Mesenchymal stem cell (in vitro differentiated cells and primary cell): ENCODE data around the gene HBD.
"Not testable (repeated sequence)": the region's sequence is repeated elsewhere in the genome, so short reads cannot be mapped to it uniquely, and the experiment has no call there.

ENCODE experiments used
- DNase-seq: peaks from one replicate; pipeline ENCODE4 v3.0.0-alpha.2; 2013
- H2AFZ ChIP-seq: one replicate; pipeline ENCODE4 v1.6.1; 2013; ENCODE audit warnings: low read depth, mild to moderate bottlenecking, control low read depth, inconsistent platforms, low read length, moderate library complexity
- H2AK5ac ChIP-seq: 2 replicates; pipeline ENCODE4 v1.6.1; 2013; ENCODE audit warnings: low read length, moderate library complexity, mild to moderate bottlenecking, inconsistent platforms; ENCODE audit not compliant: severe bottlenecking
- H2BK120ac ChIP-seq: one replicate; pipeline ENCODE4 v1.6.1; 2013; ENCODE audit warnings: low read depth, mild to moderate bottlenecking, inconsistent platforms, low read length, moderate library complexity
- H2BK12ac ChIP-seq, 2 experiments: one replicate each; pipeline ENCODE4 v1.6.1; 2013; ENCODE audit warnings: inconsistent platforms in 2 of 2, low read length in 2 of 2, mild to moderate bottlenecking in 2 of 2, moderate library complexity in 2 of 2, control low read depth in 1 of 2
- H2BK15ac ChIP-seq: one replicate; pipeline ENCODE4 v1.6.1; 2013; ENCODE audit warnings: mild to moderate bottlenecking, low read depth, inconsistent platforms; ENCODE audit not compliant: poor library complexity, severe bottlenecking
- H2BK5ac ChIP-seq: 2 replicates; pipeline ENCODE4 v1.6.1; 2013; ENCODE audit warnings: low read depth, mild to moderate bottlenecking, low read length, control low read depth, inconsistent platforms; ENCODE audit not compliant: poor library complexity, severe bottlenecking
- H3K14ac ChIP-seq, 2 experiments: one replicate each; pipeline ENCODE4 v1.6.1; 2013; ENCODE audit warnings: inconsistent platforms in 2 of 2, low read length in 2 of 2, control low read depth in 1 of 2, mild to moderate bottlenecking in 1 of 2, moderate library complexity in 1 of 2
- H3K18ac ChIP-seq, 2 experiments: one replicate each; pipeline ENCODE4 v1.6.1; 2013; ENCODE audit warnings: inconsistent platforms in 2 of 2, low read length in 2 of 2, control low read depth in 1 of 2, low read depth in 1 of 2, mild to moderate bottlenecking in 1 of 2
- H3K23ac ChIP-seq, 2 experiments: one replicate each; pipeline ENCODE4 v1.6.1; 2013; ENCODE audit warnings: inconsistent platforms in 2 of 2, low read length in 2 of 2, mild to moderate bottlenecking in 2 of 2, moderate library complexity in 2 of 2, control low read depth in 1 of 2
- H3K27ac ChIP-seq: 2 replicates; pipeline ENCODE4 v1.5.1; 2013; ENCODE audit warnings: mild to moderate bottlenecking, moderate library complexity, low read length, control low read depth, inconsistent platforms; ENCODE audit not compliant: poor library complexity, severe bottlenecking
- H3K27me3 ChIP-seq, 2 experiments: 2 replicates each; pipeline versions ENCODE4 v1.6.1 to v1.7.0; 2013; ENCODE audit warnings: low read length in 2 of 2, mild to moderate bottlenecking in 2 of 2, moderate library complexity in 2 of 2, control low read depth in 1 of 2, inconsistent platforms in 1 of 2; ENCODE audit not compliant: control insufficient read depth in 1 of 2, insufficient read depth in 1 of 2
- H3K36me3 ChIP-seq, 2 experiments: 2 replicates each; pipeline versions ENCODE4 v1.6.1 to v1.7.0; 2013; ENCODE audit warnings: low read length in 2 of 2, control low read depth in 1 of 2, inconsistent platforms in 1 of 2, low read depth in 1 of 2, mild to moderate bottlenecking in 1 of 2; ENCODE audit not compliant: insufficient read depth in 2 of 2, control insufficient read depth in 1 of 2
- H3K4ac ChIP-seq, 2 experiments: one replicate each; pipeline ENCODE4 v1.6.1; 2013; ENCODE audit warnings: inconsistent platforms in 2 of 2, low read length in 2 of 2, mild to moderate bottlenecking in 2 of 2, moderate library complexity in 2 of 2, control low read depth in 1 of 2, low read depth in 1 of 2
- H3K4me1 ChIP-seq: 2 replicates; pipeline ENCODE4 v1.6.1; 2013; ENCODE audit warnings: low read depth, low read length, control low read depth; ENCODE audit not compliant: control insufficient read depth, insufficient read depth
- H3K4me2 ChIP-seq: 2 replicates; pipeline ENCODE4 v1.6.1; 2013; ENCODE audit warnings: low read length, mild to moderate bottlenecking, inconsistent platforms; ENCODE audit not compliant: poor library complexity, severe bottlenecking
- H3K4me3 ChIP-seq, 2 experiments: 2 replicates each; pipeline versions ENCODE4 v1.5.1 to v1.7.0; 2013; ENCODE audit warnings: low read length in 2 of 2, mild to moderate bottlenecking in 2 of 2, control low read depth in 1 of 2, low read depth in 1 of 2; ENCODE audit not compliant: insufficient read depth in 1 of 2
- H3K79me1 ChIP-seq: replicated peaks from 2 replicates; pipeline ENCODE4 v1.6.1; 2013; ENCODE audit warnings: mild to moderate bottlenecking, control low read depth, low read length, inconsistent platforms; ENCODE audit not compliant: poor library complexity, severe bottlenecking
- H3K9ac ChIP-seq: 2 replicates; pipeline ENCODE4 v1.7.0; 2013; ENCODE audit warnings: mild to moderate bottlenecking, low read length, moderate library complexity
- H3K9me3 ChIP-seq: 2 replicates; pipeline ENCODE4 v1.7.0; 2013; ENCODE audit warnings: mild to moderate bottlenecking, low read length; ENCODE audit not compliant: control insufficient read depth
- H4K8ac ChIP-seq: one replicate; pipeline ENCODE4 v1.6.1; 2013; ENCODE audit warnings: inconsistent platforms, mild to moderate bottlenecking, low read length, moderate library complexity
- H4K91ac ChIP-seq: one replicate; pipeline ENCODE4 v1.6.1; 2013; ENCODE audit warnings: mild to moderate bottlenecking, low read length, inconsistent platforms
- WGBS: methylation state at CpG from one replicate; pipeline ENCODE4 v1.1.7; 2013; ENCODE audit warnings: mixed read lengths; 5-methylcytosine and 5-hydroxymethylcytosine counted together

HBD gene

DNA sequence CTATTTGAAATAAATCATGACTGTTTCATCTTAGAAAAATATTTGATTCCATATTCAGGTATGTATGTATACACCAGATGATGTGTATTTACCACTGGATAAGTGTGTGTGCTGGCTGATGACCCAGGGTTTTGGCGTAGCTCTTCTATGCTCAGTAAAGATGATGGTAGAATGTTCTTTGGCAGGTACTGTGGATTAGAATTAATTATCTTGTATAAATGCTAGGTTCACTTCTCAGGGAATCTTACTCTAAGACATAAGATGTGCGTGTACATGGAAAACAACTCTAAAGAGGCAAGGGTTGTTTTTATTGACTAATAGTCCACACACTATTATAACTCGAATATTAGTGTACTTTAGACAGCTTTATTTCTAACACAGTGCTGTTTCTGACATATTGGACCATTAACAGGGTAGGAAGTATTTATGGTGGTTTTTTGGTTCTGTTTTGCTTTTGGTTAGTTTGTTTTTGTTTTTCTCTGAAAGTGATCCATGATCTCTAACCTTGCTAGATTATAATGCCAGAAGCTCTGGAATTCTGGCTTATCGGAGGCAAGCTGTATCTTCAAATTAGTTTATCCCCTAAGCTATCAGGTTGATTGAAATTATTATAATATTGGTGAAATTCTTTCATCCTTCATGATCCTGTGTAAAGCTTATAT, 16.4 kb upstream of the HBD start:
- Histone ChIP-seq H2AK5ac (no peak overlapping the region), H3K27me3 (peaks cover 0 to 2% of the 10 kb centered on the region in 2 experiments), H3K79me1 (no peaks in the 10 kb centered on the region), H3K36me3 (no peaks in the 10 kb centered on the region), H3K9ac (no peak overlapping the region), H3K4me3 (no peak overlapping the region), H4K91ac (no peak overlapping the region), H3K4me2 (no peak overlapping the region), H2AFZ (no peak overlapping the region), H2BK12ac (no peak overlapping the region), H3K27ac (no peak overlapping the region), H3K18ac (no peak overlapping the region), H2BK15ac (no peak overlapping the region), H3K9me3 (no peaks in the 10 kb centered on the region), H3K14ac (no peak overlapping the region), H2BK120ac (no peak overlapping the region), H2BK5ac (no peak overlapping the region), H3K4me1 (no peaks in the 10 kb centered on the region), H4K8ac (no peak overlapping the region), H3K4ac (no peak overlapping the region), H3K23ac (no peak overlapping the region)
- WGBS: 100% methylated on average over 1 of the region's 4 CpGs
- DNase-seq: no peak

DNA sequence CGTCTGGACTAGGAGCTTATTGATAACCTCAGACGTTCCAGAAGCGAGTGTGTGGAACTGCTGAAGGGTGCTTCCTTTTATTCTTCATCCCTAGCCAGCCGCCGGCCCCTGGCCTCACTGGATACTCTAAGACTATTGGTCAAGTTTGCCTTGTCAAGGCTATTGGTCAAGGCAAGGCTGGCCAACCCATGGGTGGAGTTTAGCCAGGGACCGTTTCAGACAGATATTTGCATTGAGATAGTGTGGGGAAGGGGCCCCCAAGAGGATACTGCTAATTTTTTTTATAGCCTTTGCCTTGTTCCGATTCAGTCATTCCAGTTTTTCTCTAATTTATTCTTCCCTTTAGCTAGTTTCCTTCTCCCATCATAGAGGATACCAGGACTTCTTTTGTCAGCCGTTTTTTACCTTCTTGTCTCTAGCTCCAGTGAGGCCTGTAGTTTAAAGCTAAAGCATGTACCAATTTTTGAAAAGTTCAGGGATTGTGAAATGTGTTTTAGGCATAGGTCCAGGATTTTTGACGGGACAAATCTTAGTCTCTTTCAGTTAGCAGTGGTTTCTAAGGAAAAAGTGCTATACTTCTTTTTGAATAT, 15.6 kb upstream of the HBD start, which contains the start of gene HBG1:
TSS of gene HBG1 (minus strand) at position 51 of the 590 bp plus-strand sequence. CDS start 53 bp downstream, outside the sequence.
- not testable (repeated sequence) for H3K4me1 ChIP-seq, H2BK15ac ChIP-seq, H3K36me3 ChIP-seq, H2BK5ac ChIP-seq, H3K79me1 ChIP-seq, H3K4me3 ChIP-seq, H3K4ac ChIP-seq, H3K9me3 ChIP-seq, H3K23ac ChIP-seq, H3K9ac ChIP-seq, H3K14ac ChIP-seq, H2BK12ac ChIP-seq, H2AK5ac ChIP-seq, H2BK120ac ChIP-seq, H2AFZ ChIP-seq, H4K91ac ChIP-seq, H3K4me2 ChIP-seq, DNase-seq, H3K18ac ChIP-seq, H4K8ac ChIP-seq, H3K27me3 ChIP-seq, H3K27ac ChIP-seq
- WGBS: 92% methylated on average over 2 of the region's 9 CpGs

DNA sequence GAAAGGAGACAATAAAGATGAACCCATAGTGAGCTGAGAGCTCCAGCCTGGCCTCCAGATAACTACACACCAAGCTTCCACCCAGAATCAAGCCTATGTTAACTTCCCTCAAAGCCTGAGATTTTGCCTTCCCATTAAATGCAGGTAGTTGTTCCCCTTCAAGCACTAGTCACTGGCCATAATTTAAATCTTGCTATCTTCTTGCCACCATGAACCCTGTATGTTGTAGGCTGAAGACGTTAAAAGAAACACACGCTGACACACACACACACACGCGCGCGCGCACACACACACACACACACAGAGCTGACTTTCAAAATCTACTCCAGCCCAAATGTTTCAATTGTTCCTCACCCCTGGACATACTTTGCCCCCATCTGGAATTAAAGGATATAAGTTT, 14.2 kb upstream of the HBD start:
- not testable (repeated sequence) for H3K4ac ChIP-seq, H3K18ac ChIP-seq, H3K27me3 ChIP-seq, DNase-seq, H3K4me3 ChIP-seq, H4K8ac ChIP-seq, H2AFZ ChIP-seq, H3K23ac ChIP-seq, H2BK5ac ChIP-seq, H2BK120ac ChIP-seq, H3K9ac ChIP-seq, H2BK12ac ChIP-seq, H2AK5ac ChIP-seq, H3K27ac ChIP-seq, H3K4me1 ChIP-seq, H3K4me2 ChIP-seq, H3K36me3 ChIP-seq, H3K9me3 ChIP-seq, H3K79me1 ChIP-seq, H3K14ac ChIP-seq, H4K91ac ChIP-seq, H2BK15ac ChIP-seq
- WGBS: no CpG with 5 or more reads among the region's 7 CpGs

DNA sequence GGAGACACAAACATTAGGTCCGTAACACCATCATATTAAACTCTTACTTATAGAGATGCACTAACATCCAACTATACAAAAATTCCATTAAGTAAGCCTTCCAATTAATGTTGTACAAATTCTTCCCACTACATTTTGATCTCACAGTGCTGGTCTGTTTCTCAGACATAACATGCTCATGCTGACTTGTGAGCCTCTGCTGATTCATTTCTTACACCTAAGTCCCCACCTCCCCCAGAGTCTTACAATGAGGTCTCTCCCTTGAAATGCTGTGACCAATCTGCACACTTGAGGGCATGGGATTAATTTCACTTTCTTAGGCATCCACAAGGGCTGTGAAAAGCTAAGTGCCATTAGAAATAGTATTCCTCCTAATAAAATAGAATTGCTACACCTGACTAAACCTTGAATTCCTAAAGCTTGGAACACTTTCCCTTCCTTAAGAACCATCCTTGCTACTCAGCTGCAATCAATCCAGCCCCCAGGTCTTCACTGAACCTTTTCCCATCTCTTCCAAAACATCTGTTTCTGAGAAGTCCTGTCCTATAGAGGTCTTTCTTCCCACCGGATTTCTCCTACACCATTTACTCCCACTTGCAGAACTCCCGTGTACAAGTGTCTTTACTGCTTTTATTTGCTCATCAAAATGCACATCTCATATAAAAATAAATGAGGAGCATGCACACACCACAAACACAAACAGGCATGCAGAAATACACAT, 13.3 kb upstream of the HBD start:
- no peak overlapping the region for H3K18ac ChIP-seq
- no peaks in the 10 kb centered on the region for H3K4me1 ChIP-seq
- H3K4me2 ChIP-seq: no peak overlapping the region
- H3K27me3 ChIP-seq: peaks cover 0 to under 1% of the 10 kb centered on the region in 2 experiments
- no peak overlapping the region for H3K4me3 ChIP-seq
- DNase-seq: no peak
- H3K27ac ChIP-seq: no peak overlapping the region
- no peak overlapping the region for H3K23ac ChIP-seq
- WGBS: 92% methylated on average over 3 of the region's 3 CpGs
- no peak overlapping the region for H2BK120ac ChIP-seq
- no peak overlapping the region for H3K14ac ChIP-seq
- H4K8ac ChIP-seq: no peak overlapping the region
- H2BK5ac ChIP-seq: no peak overlapping the region
- H2BK15ac ChIP-seq: no peak overlapping the region
- H2BK12ac ChIP-seq: no peak overlapping the region
- H2AK5ac ChIP-seq: no peak overlapping the region
- H3K9ac ChIP-seq: no peak overlapping the region
- no peak overlapping the region for H3K4ac ChIP-seq
- H3K9me3 ChIP-seq: no peaks in the 10 kb centered on the region
- no peak overlapping the region for H4K91ac ChIP-seq
- no peaks in the 10 kb centered on the region for H3K36me3 ChIP-seq
- H2AFZ ChIP-seq: no peak overlapping the region
- no peaks in the 10 kb centered on the region for H3K79me1 ChIP-seq
